Suprapubic skin (tissue), 4 donors: ENCODE results near the gene CTNNBIP1. TPM values are rescaled to one million over a fixed set of nuclear protein-coding genes. Genes with fewer than 3 reads are reported as not detected.

Source experiments
- DNase-seq, 2 donors: peaks; one replicate each; pipeline ENCODE4 v3.0.0-alpha.2; 2019; ENCODE audit warnings: low spot score in 2 of 2
- H3K27ac ChIP-seq: fragments of 200-600 bp; sonication (generic); one replicate; pipeline ENCODE4 v1.5.1; 2019
- H3K27me3 ChIP-seq: fragments of 200-600 bp; sonication (generic); one replicate; pipeline ENCODE4 v1.5.1; 2019
- H3K36me3 ChIP-seq: fragments of 200-600 bp; sonication (generic); one replicate; pipeline ENCODE4 v1.5.1; 2019
- H3K4me1 ChIP-seq: fragments of 200-600 bp; sonication (generic); one replicate; pipeline ENCODE4 v1.5.1; 2019
- H3K4me3 ChIP-seq: fragments of 200-600 bp; sonication (generic); one replicate; pipeline ENCODE4 v1.5.1; 2019; ENCODE audit warnings: mild to moderate bottlenecking
- H3K9me3 ChIP-seq: fragments of 200-600 bp; sonication (generic); one replicate; pipeline ENCODE4 v1.5.1; 2019
- EP300 ChIP-seq: sonication (generic); formaldehyde crosslinking; IDR thresholded peaks from one replicate; pipeline ENCODE4 v1.6.1; 2017; ENCODE audit warnings: antibody characterized with exemption
- POLR2A ChIP-seq, 2 donors: fragments of 450-650 bp; IDR thresholded peaks; one replicate each; pipeline ENCODE4 v1.6.1; 2017; ENCODE audit warnings: antibody characterized with exemption in 2 of 2, mild to moderate bottlenecking in 2 of 2, moderate library complexity in 2 of 2
- POLR2AphosphoS5 ChIP-seq, 3 donors: sonication (generic); formaldehyde crosslinking; IDR thresholded peaks; one replicate each; pipeline ENCODE4 v1.6.1; 2017; ENCODE audit warnings: antibody characterized with exemption in 3 of 3
- WGBS: methylation state at CpG from one replicate; pipeline ENCODE4 v1.1.5; 2018; 5-methylcytosine and 5-hydroxymethylcytosine counted together
- total RNA-seq, 4 donors: library from RNA; depleted of rRNA; stranded (reverse); fragments of >200 nt; gene quantifications; one replicate each; pipeline ENCODE4 v1.1.0, GENCODE V29; 2016
- TF ChIP-seq, protein P1 (sequence below), 2 donors: fragments of 200-600 bp in 1 of 2; fragments of 450-650 bp in 1 of 2; sonication (generic) in 1 of 2; IDR thresholded peaks; one replicate each; pipeline ENCODE4 v1.5.1; 2016 to 2019; ENCODE audit warnings: antibody characterized with exemption in 2 of 2, mild to moderate bottlenecking in 1 of 2, moderate library complexity in 1 of 2

The CTNNBIP1 gene
- total RNA-seq, 4 donors from 2014 or later = 197 to 538 (median 406) TPM

DNA sequence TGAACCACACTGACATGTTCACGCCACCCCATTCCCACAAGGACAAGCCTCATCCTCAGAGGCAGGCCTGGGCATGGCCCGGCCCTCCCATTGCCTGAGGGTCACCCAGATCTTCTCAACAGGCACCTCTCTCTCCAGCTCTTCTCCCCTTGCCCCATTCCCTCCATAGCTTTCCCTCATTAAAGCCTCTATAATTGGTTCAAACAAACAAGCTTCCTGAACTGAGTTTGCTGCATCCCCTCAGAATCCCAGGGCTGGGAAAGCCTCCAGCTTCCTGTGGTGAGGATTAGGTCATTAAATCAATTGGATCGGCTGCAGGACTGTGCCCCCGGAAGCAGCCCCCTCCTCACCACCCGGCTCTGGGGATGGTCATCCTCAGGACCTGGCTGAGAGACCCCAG lies 18.9 kb downstream of the CTNNBIP1 start:
- Histone ChIP-seq H3K4me3 (peak overlapping the region; percentile 6), H3K4me1 (peaks cover 87% of the 10 kb centered on the region), H3K9me3 (no peaks in the 10 kb centered on the region), H3K27me3 (no peaks in the 10 kb centered on the region), H3K36me3 (peaks cover 5% of the 10 kb centered on the region), H3K27ac (peak overlapping the region; percentile 94)
- no peak for TF ChIP-seq POLR2A (IDR thresholded peaks at IDR 0.05)
- TF ChIP-seq EP300 = no peak
- peak in 1 of 3 donors; percentile 30 for TF ChIP-seq POLR2AphosphoS5 (IDR thresholded peaks at IDR 0.05)
- TF ChIP-seq, protein P1, sequence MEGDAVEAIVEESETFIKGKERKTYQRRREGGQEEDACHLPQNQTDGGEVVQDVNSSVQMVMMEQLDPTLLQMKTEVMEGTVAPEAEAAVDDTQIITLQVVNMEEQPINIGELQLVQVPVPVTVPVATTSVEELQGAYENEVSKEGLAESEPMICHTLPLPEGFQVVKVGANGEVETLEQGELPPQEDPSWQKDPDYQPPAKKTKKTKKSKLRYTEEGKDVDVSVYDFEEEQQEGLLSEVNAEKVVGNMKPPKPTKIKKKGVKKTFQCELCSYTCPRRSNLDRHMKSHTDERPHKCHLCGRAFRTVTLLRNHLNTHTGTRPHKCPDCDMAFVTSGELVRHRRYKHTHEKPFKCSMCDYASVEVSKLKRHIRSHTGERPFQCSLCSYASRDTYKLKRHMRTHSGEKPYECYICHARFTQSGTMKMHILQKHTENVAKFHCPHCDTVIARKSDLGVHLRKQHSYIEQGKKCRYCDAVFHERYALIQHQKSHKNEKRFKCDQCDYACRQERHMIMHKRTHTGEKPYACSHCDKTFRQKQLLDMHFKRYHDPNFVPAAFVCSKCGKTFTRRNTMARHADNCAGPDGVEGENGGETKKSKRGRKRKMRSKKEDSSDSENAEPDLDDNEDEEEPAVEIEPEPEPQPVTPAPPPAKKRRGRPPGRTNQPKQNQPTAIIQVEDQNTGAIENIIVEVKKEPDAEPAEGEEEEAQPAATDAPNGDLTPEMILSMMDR (IDR thresholded peaks at IDR 0.05) = no peak
- 38% methylated on average over 5 of the region's 5 CpGs for WGBS
- DNase-seq = no peak

DNA sequence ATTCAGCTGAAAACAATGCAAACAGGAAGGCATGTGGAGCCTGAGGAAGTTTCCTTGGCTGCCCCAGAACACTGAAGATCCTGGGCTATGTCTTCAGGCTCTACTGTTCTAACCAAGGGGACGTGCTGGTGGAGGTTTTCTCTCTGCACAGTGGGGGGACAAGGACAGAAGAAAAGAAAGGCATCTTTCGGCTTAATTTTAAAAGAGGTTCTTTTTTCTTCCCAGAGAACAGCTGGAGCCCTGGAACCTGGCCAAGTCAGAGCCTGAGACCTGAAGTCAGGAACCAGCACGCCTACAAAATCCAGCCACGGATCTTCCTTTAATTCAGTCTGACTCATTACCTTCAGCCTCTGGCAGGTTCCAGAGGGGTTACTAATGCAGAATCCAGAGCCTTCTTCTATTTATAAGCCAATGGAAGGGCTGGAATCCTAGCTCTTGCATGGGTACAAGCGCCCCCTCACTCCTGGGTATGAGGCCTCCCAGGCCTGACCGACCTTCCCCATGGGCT lies 19.8 kb downstream of the CTNNBIP1 start:
- H3K4me3 ChIP-seq = no peak overlapping the region
- peaks cover 88% of the 10 kb centered on the region for H3K4me1 ChIP-seq
- TF ChIP-seq EP300 (no peak), POLR2AphosphoS5 (IDR thresholded peaks at IDR 0.05) (no peak), POLR2A (IDR thresholded peaks at IDR 0.05) (no peak)
- TF ChIP-seq, protein P1 (IDR thresholded peaks at IDR 0.05) = no peak
- peaks cover 9% of the 10 kb centered on the region for H3K36me3 ChIP-seq
- no peak for DNase-seq
- no peaks in the 10 kb centered on the region for H3K9me3 ChIP-seq
- H3K27ac ChIP-seq = peak overlapping the region; percentile 94
- no peaks in the 10 kb centered on the region for H3K27me3 ChIP-seq
- WGBS = 21% methylated on average over 6 of the region's 6 CpGs

DNA sequence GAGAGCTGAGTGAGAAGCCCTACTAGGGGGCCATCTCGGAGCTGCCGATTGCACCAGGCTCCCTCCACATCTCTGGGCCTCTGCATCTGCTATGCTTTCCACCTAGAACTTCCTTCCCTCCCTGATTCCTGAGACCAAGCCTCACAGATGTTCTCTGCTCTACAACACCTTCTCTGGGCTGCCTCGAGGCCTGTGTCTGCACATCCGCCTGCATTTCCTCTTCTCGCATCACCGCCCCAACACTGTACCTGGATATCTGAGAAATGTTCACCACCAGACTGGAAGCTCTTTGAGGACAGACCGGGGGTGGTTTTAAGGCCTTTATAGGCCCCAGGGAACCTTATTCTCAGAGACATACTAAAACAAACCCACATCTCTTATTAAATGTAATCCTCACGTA lies 20.7 kb downstream of the CTNNBIP1 start:
- no peak overlapping the region for H3K4me3 ChIP-seq
- H3K4me1 ChIP-seq = peaks cover 81% of the 10 kb centered on the region
- TF ChIP-seq EP300 (no peak), POLR2AphosphoS5 (IDR thresholded peaks at IDR 0.05) (no peak), POLR2A (IDR thresholded peaks at IDR 0.05) (no peak)
- TF ChIP-seq, protein P1 (IDR thresholded peaks at IDR 0.05) = no peak
- H3K36me3 ChIP-seq = peaks cover 9% of the 10 kb centered on the region
- H3K27ac ChIP-seq = peak overlapping the region; percentile 94
- H3K9me3 ChIP-seq = no peaks in the 10 kb centered on the region
- 78% methylated on average over 8 of the region's 8 CpGs for WGBS
- no peaks in the 10 kb centered on the region for H3K27me3 ChIP-seq
- no peak for DNase-seq

DNA sequence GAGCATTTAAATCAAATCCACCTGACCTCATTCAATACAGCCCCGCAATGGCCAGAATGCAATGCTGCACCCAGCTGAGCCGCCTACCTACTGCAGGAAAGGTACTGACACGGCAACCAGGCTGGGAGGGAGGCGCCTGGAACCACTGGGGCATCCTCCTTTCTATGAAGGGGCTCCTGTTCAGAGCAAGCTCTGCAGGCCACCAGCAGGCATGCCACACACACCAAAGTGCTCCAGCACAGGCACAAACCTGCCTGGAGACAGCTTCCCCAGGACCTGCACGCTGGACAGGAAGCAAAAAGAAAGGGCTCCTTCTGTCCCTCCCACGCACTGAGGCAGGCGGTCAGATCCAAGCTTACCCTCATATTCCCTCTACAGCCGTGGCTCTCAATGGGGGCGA lies 21.2 kb downstream of the CTNNBIP1 start:
- Histone ChIP-seq H3K27ac (peak overlapping the region; percentile 94), H3K9me3 (no peaks in the 10 kb centered on the region), H3K36me3 (peaks cover 9% of the 10 kb centered on the region), H3K27me3 (no peaks in the 10 kb centered on the region), H3K4me3 (no peak overlapping the region), H3K4me1 (peaks cover 81% of the 10 kb centered on the region)
- DNase-seq = no peak
- no peak for TF ChIP-seq POLR2A (IDR thresholded peaks at IDR 0.05)
- TF ChIP-seq POLR2AphosphoS5 (IDR thresholded peaks at IDR 0.05) = no peak
- TF ChIP-seq, protein P1 (IDR thresholded peaks at IDR 0.05) = no peak
- no peak for TF ChIP-seq EP300
- WGBS = 91% methylated on average over 4 of the region's 9 CpGs

DNA sequence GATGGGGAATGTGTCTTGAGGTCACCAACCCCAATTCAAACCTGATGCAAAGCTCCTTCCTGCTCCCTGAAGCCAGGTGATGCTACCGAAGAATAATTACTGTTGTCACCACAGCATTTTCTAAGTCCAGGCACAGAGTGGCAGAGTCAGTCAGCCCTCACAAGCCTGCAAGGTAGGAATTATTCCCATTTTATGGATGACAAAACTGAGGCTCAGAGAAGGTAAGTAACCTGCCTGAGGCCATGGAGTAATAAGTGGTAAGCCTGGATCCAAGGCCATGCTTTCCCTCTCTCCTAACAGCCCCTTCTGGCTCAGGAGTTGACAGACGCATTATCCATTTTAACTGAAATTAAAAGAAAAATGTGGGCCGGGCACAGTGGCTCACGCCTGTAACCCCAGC lies 23.0 kb downstream of the CTNNBIP1 start:
- Histone ChIP-seq H3K27me3 (no peaks in the 10 kb centered on the region), H3K4me3 (no peak overlapping the region), H3K27ac (peak overlapping the region; percentile 59), H3K4me1 (peaks cover 74% of the 10 kb centered on the region), H3K9me3 (no peaks in the 10 kb centered on the region), H3K36me3 (peaks cover 26% of the 10 kb centered on the region)
- WGBS = 100% methylated on average over 4 of the region's 4 CpGs
- TF ChIP-seq EP300 = no peak
- TF ChIP-seq, protein P1 (IDR thresholded peaks at IDR 0.05) = no peak
- no peak for TF ChIP-seq POLR2A (IDR thresholded peaks at IDR 0.05)
- no peak for TF ChIP-seq POLR2AphosphoS5 (IDR thresholded peaks at IDR 0.05)
- DNase-seq = no peak
